ENCODE measurements around the gene CRACR2A.

CRACR2A gene

DNA sequence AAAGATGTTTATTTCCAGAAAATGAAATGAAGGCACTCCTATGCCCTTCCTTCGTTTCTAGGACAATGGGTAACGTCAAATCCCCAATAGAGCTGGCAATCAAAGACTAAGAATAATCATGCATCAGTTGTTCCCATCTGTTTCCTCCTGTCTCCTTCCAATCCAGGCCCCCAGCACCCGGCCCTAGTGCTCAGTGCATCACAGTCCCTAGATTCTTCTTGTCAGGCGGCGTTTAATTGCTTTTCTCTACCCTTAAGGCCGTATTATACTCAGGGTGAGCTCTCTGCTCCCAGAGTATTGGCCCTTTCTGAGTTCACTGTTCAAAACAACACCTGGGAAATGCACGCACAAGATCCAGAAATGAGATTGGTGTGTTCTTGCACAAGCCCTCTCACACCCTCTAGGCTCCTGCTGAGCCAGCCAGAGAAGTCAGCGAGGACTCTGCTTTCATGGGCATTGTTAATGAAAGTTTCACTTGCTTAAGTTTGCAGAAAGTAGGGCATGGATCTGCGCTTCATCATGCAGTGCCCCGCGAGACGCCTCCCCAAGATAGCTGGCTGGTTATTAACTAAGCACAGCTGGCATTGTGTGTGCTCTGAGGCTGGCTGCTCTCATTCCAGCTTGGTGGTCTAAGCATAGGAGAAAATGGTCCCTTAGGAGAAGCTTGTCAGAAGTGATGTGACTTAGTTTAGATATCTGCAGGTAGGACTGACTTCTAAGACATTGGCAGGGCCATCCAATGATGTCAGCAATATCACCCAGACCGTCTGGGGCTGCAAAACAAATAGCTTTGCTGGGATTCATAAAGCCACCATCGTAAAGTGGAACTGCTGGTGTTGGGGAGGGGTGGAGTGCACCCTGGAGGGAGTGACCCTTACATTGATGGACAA, 28.7 kb downstream of the CRACR2A start:
- DNase-seq: no peak

DNA sequence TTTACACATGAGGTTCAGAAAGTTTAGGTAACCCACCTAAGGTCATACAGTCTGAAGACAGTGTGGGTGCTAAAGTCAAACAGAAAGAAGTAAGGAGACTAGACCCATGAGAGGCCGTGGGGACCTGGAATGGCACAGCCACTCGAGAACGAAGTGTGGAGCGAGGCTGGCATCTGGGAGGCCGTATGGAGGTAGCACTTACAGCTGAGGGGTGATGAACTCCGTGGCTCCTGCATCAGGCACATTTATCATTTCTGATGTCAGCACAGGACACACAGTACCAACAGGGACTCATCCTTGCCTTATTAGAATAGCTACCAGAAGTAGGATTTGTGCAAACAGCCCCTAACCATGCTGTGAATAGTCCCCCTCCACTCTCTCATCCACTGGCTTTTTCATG, 30.5 kb downstream of the CRACR2A start:
- DNase-seq: no peak

DNA sequence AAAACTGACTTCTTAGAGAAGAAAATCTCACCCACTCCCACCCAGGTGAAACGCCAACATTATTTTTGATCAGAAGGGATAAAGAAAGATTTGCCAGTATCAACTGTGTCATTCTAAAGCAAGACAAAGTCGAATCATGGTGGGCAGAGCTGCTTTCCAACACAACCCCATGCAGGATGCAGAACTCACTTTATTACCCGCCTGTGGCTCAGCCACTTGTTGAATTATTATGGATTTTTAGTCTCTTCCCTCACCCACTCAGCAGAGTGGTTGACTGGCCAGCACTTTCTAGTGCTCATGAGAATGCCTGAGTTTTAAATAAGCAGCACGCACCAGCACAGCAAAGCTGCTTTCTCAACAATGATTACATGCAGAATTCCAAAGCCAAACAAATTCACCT, 32.1 kb downstream of the CRACR2A start:
- no peak for DNase-seq

DNA sequence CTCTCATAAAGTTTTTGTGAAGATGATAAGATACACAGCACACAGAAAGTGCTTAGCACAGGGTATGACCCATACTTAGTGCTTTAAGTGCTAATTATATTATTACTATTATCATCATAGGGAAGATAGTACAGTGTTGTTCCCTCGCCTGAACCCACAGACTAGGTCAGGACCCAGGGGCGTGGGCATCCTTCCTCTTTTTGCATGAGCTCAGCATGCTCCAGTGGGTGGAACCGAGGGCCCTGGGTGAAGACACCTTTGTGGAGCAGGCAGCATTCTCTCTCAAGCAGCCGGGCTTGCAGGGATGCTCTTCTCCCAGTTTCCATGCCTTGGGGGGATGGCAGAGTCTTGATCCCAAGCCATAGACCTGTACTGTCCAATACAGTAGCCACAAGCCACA, 34.8 kb downstream of the CRACR2A start:
- DNase-seq: peak; percentile 47

DNA sequence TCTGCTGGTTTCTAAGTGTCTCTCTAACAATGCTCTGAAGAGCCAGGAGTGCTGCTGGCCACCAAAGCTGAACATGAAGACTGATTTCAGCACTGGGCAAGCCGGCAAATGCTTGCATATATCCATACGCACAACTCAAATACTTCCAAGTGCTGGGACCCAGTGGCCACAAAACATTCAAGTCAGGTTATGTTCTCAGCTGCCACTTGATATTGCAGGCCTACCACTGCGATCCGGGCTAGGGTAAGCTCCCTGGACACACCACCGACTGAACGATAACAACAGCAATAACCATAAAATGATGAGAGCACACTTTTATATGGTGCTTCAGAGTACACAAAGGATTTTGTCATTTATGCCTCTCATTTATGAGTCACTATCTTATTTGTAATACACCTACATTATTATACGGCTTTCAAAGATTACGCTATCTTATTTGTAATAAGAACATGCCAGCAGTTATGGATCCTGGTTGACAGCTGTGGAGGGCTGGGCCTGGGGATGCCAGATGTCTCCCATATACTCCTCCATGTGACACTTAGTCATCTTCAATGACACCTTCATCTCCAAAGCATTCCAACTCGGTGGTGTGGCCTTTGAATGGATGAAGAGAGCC, 35.5 kb downstream of the CRACR2A start:
- no peak for DNase-seq

DNA sequence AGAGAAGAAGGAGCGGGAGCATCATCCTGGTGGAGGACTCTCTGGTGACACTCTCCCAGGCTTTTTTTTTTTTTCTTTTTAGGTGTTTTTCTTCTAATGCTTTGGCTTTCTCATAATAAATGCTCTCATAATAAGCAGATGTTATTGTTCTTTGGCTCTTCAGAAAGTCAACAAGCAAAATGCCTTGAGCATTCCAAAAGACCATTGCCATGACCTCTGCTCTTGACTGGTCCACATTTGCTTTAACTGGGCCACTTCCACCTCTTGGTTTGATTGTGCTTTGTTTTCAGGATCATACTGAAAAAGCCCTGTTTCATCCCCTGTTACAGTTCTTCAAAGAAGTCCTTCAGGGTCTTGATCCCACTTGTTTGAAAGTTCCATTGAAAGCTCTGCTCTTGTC, 36.9 kb downstream of the CRACR2A start:
- no peak for DNase-seq

DNA sequence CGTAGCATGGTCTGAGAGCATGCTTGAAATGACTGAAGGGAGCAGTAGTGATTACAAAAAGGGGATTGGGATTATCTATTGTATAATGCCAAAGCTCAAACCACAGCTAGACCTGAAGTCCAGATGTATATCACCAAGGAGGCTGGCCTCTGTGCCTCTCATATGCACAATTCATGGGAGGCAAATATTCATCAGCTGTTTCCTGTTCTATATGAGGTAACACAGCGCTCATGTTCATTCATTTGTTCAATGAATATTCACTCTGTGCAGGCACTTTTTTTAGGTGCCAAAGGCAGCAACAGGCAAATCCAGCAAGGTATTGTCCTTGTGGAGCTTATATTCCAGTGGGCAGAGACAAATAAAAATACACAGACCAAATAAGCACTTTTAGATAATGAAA, 39.0 kb downstream of the CRACR2A start:
- DNase-seq: no peak

DNA sequence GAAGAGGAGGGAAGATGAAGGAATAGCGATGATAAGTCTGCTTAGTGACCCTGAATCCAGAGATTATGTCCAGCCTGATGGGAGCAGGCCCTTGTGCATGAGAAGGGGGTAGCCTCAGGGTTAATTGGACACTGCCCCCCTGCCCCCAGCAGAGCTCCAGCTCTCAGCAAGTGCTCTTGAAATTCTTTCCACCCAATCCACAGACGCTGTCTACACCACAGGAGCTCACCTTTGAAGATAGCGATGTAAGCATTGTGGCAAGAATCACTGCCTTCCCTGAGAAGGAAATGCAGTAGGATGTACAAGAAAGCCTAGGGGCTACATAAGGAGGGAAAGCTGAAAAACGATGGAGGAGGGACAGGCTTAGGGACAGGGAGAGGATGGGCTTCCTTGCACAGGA, 39.4 kb downstream of the CRACR2A start:
- no peak for DNase-seq

DNA sequence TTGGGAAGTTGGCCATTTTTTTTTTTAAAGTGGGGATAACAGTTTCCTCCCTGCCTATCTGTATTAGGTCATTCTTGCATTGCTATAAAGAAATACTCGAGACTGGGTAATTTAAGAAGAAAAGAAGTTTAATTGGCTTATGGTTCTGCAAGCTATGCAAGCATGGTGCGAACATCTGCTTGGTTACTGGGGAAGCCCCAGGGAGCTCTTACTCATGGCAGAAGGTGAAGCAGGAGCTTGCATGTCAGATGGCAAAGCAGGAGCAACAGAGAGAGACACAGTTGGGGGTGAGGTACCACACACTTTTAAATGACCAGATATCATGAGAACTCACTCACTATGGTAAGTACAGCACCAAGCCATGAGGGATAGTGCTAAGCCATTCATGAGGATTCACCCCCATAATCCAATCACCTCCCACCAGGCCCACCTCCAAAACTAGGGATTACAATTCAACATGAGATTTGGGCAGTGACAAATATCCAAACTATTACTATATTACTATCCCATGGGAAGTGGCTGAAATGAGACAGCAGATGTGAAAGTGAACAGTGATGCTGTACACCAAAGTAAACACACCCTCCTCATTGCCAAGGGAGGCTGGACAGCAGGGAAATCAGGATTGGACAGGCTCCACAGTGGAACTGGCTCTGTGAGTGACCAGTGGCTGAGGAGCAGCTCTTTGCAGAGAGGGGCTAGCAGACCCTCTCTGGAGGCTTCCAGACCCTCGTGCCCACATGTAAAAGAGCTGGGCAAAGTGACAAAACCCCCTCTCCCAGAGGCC, 40.5 kb downstream of the CRACR2A start:
- DNase-seq: no peak

DNA sequence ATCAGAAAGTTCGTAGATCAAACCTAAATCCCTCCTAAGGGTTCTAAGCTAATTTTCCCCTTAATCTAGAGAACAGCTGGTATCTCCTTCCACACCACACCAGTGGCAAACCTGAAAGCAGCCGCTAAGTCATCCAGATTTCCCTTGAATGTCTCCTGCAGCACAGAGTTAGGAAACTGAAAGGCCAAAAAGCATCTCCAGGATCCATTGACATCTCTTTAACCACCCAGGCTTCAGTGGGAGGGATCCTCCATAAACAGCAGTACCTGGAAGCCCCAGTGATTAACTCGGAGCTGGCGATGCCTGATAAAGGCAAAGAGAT, 47.6 kb downstream of the CRACR2A start:
- no peak for DNase-seq

DNA sequence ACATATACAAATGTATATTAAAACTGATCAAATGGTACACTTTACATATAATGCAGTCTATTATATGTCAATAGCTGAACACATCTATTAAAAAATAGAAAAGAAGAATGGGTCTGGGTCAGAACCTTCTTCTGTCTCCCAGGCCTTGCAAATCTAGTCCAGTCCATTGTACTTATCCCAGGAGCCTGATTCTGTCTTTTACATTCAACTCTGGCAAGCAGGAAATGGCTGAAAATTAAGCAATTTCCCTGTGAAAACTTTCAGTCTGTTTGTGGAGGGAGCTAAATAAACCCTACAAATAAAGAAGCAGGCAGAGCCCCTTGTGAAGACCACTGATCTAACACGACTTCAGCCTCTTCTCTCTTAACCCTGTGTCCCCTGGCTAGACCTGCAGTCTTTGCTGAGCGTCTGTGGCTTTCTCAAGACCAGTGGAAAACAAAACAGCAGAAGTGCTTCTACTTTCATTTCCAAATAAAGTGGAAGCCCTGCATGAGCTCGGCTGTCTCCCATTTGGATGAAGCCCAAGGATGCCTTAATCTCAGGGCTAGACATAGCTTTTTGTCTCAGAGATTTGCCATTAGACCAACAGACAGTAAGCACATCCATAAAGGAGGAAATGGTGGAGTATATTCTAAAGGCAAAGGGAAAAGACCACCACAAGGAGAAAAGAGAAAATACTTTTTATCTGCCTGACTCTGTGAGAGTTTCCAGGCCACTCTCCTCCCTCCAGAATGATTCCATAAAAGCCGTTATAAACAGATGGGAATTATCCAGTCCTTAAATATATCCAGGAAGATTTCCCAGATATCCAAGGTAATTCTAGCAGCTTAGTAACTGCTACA, 48.2 kb downstream of the CRACR2A start:
- DNase-seq: no peak

DNA sequence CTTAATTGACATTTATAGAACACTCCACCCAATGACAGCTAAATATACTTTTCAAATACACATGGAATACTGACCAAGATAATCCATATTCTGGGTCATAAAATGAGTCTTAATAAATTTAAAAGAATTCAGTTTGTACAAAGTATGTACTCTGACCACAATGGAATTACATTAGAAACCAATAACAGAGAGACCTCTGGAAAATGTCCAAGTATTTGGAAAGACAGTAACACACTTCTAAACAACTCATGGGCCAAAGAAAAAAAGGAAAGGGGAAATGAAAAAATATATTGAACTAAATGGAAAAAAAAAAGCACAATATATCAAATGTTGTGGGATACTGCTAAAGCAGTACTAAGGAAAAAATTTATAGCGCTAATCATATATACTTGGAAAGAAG, 52.0 kb downstream of the CRACR2A start:
- DNase-seq: no peak

DNA sequence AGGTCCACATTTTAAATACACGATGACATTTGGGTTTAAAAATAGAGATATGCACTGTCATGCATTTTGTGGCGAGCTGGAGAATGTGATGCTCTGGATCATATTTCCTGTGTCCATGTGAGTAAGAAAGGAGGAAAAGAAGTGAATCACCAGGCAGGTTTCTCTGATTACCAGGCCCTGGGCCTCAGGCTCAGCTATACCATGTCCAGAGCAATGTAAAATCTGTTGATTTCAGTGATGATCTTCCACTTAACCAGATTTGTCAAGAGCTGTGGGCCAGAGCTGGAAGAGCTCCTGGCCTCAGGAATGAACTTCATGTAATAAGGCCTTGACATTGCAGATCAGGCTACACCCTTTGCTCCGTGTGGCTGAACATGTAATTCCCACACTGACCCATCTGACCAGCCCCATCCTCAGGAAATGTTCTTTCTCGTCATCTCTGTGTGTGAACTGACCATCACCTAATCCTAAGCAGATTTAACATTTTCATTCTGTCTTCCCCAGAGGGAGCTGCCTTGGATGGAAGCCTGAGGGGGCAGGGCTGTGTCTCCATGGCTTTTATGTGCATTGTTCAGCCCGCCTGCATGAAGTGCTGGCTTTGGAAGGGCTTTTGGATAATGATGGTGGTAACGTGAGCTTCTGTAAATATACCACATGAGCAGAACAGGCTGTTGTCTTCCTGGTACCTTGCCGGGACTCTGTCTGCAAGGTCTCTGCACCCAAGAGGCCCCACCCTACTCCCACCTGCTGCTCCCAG, 54.5 kb downstream of the CRACR2A start:
- no peak for DNase-seq

DNA sequence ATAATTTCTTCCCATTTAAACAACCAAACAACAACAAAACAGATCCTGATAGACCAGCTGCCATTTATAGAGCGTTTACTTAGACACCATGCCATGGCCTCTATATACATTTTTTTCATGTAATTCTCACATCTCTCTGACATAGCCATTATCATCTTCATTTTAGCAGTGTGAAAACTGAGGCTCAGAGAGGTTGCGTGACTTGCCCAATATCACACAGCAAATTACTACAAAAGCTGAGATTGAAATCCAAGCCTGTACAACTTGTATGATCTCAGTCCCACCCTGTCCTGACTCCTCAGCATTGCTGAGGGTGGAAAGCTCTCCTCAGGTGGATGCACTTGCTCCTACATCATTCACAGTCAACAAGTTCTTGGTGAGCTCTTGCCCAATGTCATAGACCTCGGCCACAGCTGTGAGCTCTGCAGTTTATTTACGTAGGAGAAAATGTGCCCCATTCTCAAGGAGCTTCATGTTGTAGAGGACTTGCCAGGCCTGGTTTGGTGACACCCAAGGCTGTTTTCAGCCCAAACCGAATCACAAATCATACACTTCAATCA, 55.5 kb downstream of the CRACR2A start:
- no peak for DNase-seq

DNA sequence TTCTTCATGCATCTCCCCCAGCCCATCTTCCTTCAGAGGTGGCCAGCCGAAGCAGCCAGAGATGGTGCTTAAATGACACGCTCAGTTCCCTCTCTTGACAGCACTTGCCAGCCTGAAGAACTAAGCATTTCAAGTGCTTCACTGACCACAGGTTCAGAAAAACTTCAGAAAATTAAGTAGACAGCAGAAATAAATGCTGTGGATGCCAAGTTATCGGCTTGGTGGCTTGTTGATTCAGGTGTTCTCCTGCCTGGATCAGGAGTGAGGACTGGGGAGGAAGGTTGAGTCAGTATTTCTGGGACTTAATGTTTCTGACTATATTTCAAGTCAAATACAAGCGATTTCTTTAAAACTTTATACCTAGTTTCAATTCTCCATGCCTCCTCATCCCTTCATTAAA, 58.2 kb downstream of the CRACR2A start:
- DNase-seq: no peak

DNA sequence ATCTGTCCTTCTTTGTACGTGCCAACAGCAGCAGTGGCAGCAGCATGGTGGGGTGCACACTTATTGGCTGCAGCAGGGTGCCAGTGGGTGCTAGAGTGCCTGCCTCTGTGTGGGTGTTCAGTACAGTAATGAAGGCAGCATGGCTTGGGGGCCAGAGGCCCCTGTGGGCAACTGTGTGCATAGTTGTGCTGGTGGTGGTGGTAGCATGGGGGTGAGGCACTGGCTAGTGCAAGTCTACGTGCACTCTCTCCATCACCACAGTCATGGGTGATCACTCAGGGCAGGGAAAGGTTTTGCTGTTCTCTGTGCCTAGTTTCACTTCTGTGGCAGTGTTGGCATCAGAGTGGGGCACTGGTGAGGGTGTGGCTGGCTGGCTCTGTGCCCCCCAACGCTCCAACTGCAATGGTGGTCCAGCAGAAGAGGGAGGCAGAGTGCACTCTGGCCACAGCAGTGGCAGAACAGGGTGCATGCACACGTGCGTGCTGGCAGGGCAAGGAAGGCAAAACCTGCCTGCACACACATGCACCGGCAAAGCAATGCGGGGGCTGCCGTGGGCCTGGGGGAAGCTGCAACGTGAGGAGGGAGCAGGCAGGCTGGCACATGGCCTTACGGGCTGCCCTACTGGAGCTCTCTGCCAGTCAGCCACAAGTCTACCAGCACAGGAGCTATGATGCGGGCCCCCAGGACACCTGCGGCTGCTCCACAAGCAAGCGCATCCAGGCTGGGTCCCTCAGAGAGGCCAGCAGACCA, 60.1 kb downstream of the CRACR2A start:
- DNase-seq: no peak

DNA sequence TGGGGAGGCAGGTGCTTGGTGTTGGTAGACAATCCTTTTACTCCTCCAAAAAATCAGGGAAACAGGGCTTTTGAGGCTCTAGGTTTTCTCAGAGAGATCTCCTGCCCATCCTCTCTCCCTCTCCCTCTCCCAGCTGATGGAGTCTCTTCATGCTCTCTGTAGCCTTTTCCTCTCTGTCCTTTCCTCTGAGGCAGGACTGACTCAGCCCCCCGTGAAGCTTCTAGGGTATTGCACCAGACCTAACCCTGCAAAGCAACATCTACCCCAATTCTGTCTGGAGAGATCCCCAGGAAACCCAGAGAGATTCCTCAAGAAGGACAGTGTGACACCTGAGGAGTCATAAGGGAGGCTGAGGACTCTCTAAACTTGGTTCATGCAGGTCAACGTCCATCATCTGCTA, 66.4 kb downstream of the CRACR2A start:
- DNase-seq: no peak

DNA sequence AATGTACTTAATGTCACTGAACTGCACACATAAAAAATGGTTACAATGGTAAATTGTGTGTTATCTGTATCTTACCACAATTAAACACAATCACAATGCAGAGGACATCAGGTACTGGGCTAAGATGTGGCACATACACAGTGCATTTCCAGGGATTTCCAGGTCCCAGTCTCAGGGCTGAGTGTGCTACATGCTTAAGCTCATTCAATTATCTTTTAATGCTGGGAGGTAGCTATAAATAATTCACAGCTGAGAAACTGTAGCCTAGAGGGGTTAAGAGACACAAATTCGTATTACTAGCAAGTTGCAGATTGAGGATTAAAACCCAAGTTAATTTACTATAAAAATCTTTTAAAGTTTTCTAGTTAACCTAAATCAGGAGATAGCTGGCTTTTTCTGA, 67.1 kb downstream of the CRACR2A start:
- DNase-seq: peak; percentile 21

DNA sequence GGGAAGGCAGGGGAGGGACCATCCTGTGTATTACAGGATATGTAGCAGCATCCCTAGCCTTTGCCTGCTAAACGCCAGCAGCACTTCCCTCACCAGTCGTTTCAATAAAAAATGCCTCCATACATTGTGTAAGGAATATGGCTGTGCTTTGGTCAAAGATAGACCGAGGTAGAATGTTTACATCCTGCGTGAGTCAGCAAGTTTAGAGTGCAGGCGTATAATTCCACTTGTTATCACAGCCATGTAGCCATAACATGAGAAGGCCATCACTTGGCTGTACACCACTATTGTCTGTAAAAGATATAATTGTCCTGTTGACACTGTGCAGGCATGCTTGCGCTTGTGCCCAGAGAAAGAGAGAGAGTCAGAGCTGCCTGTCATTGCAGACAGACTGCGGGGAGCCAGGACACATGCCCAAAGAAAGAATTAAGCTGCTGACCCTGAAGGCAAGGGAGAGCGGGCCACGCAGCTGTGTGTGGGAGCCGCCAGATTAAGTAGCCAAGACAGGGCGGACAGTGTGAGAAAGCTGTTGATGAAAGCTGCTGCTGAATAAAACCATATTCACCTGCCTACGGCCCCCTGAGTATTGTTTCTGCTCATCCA, 68.4 kb downstream of the CRACR2A start:
- DNase-seq: peak; percentile 16

DNA sequence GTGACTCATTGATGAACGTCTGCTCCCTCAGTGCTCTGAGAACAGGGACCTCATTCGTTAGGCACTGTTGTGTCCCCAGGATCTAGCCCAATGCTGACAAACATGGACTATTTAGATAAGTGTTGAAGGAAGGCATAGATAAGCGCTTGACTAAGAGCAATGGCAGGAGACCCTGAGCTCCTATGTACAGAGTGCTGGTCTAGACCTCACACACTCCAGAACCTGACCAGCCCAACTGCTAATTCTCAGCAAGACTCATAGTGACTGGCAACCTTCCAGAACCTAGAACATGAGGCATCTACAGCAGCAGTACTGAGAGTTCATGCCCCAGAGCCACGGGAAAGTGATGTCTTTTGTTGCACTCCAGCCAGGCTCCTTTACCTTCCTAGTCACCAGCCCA, 69.2 kb downstream of the CRACR2A start:
- peak; percentile 82 for DNase-seq

DNA sequence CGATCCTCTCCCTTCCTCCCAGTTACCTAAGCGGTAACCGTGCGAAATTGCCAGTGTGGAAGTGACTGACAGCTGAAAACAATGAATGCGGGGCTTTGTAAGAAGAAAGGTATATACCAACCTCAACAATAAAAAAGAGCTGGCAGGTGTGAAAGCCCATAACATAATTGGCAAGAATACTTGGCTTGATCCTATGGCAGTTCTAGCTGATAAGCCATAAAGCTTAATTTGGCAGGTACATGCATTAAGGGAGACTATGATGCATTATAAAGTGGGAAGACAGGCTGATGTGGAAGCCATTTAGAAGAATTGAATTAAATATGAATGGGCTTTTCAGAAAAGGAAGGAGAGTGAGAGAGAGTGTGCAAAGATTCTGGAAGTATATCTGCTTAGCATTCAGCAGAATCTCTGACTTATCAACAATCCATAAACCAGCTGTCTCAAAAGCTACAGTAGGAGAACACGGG, 71.3 kb downstream of the CRACR2A start:
- DNase-seq: no peak

Data from hematopoietic multipotent progenitor cell treated with erythropoietin and hydrocortisone succinate and interleukin-3 and kit ligand, for 6 days (in vitro differentiated cells).